PC-3 (cell line): ENCODE results near the gene TRIM44. TPM values are rescaled to one million over a fixed set of nuclear protein-coding genes. Genes with fewer than 3 reads are reported as not detected.
"Not testable (repeated sequence)": the region's sequence is repeated elsewhere in the genome, so short reads cannot be mapped to it uniquely, and the experiment has no call there.

Experiments used
- ATAC-seq: fragments of 200-7000 bp; cut with Tn5 transposase; 2 replicates; pipeline ENCODE4 v1.9.1; 2020; ENCODE audit warnings: mild to moderate bottlenecking, moderate library complexity
- BruUV-seq: library from RNA; stranded (reverse); fragments of 400-500 nt; replicated peaks from 2 replicates; lab custom pipeline; 2021; lab: Mats Ljungman, UMichigan
- CTCF ChIA-PET: fragments of 300-600 bp; sonication (Branson Sonifier 250); formaldehyde crosslinking; loops from one replicate; lab custom pipeline; 2022; ENCODE audit warnings: antibody characterized with exemption; lab: Charles Lee
- POLR2A ChIA-PET: fragments of 300-600 bp; sonication (Branson Sonifier 250); formaldehyde crosslinking; loops from one replicate; lab custom pipeline; 2022; ENCODE audit warnings: antibody characterized with exemption; ENCODE audit not compliant: unreplicated experiment; lab: Charles Lee
- DNase-seq: peaks from one replicate; pipeline ENCODE4 v3.0.0-alpha.2; 2015
- H2AFZ ChIP-seq: fragments of 300-600 bp; sonication (generic); 2 replicates; pipeline ENCODE4 v1.6.0; 2016; ENCODE audit warnings: antibody characterized with exemption, low read length
- H3F3A ChIP-seq: fragments of 300-600 bp; sonication (generic); one replicate; pipeline ENCODE4 v1.6.0; 2017; ENCODE audit warnings: antibody characterized with exemption, low read length, control low read depth, mild to moderate bottlenecking; ENCODE audit not compliant: unreplicated experiment
- H3K27ac ChIP-seq: fragments of 300-600 bp; sonication (generic); 2 replicates; pipeline ENCODE4 v1.5.1; 2016; ENCODE audit warnings: mild to moderate bottlenecking, low read length
- H3K27me3 ChIP-seq: fragments of 300-600 bp; sonication (generic); 2 replicates; pipeline ENCODE4 v1.6.1; 2016; ENCODE audit warnings: low read length, mixed read lengths
- H3K36me3 ChIP-seq: fragments of 300-600 bp; sonication (generic); 2 replicates; pipeline ENCODE4 v1.6.1; 2016; ENCODE audit warnings: low read depth, mixed run types, low read length, mixed read lengths
- H3K4me1 ChIP-seq: fragments of 300-600 bp; sonication (generic); 2 replicates; pipeline ENCODE4 v1.5.1; 2016; ENCODE audit warnings: low read length; ENCODE audit not compliant: insufficient read depth
- H3K4me2 ChIP-seq: fragments of 300-600 bp; sonication (generic); 2 replicates; pipeline ENCODE4 v1.6.0; 2016; ENCODE audit warnings: low read length
- H3K4me3 ChIP-seq: fragments of 300-600 bp; sonication (generic); 2 replicates; pipeline ENCODE4 v1.5.1; 2016; ENCODE audit warnings: mild to moderate bottlenecking, low read length, mixed read lengths
- H3K79me2 ChIP-seq: fragments of 300-600 bp; sonication (generic); 2 replicates; pipeline ENCODE4 v1.6.1; 2017; ENCODE audit warnings: low read length, mixed read lengths
- H3K9ac ChIP-seq: fragments of 300-600 bp; sonication (generic); 2 replicates; pipeline ENCODE4 v1.6.0; 2016; ENCODE audit warnings: mild to moderate bottlenecking, low read length
- H3K9me2 ChIP-seq: fragments of 300-600 bp; sonication (generic); replicated peaks from 2 replicates; pipeline ENCODE4 v1.6.1; 2016; ENCODE audit warnings: mixed run types, low read length, mixed read lengths
- H3K9me3 ChIP-seq: fragments of 300-600 bp; sonication (generic); 2 replicates; pipeline ENCODE4 v1.6.1; 2016; ENCODE audit warnings: low read length, mixed read lengths
- H4K20me1 ChIP-seq: fragments of 300-600 bp; sonication (generic); 2 replicates; pipeline ENCODE4 v1.6.1; 2016; ENCODE audit warnings: low read length, mixed read lengths
- EZH2 ChIP-seq: fragments of 300-600 bp; sonication (generic); IDR thresholded peaks from one replicate; pipeline ENCODE4 v1.6.1; 2017; ENCODE audit warnings: antibody characterized with exemption, mild to moderate bottlenecking, low read length; ENCODE audit not compliant: unreplicated experiment
- EZH2phosphoT487 ChIP-seq: fragments of 300-600 bp; sonication (generic); IDR thresholded peaks from 2 replicates; pipeline ENCODE4 v1.6.1; 2018; ENCODE audit warnings: mild to moderate bottlenecking, antibody characterized with exemption, low read length, borderline replicate concordance
- intact Hi-C: fragments of 100-400 bp; cut with micrococcal nuclease; formaldehyde crosslinking; loops from 2 replicates; pipeline ENCODE4 v1.9.0; 2023
- total RNA-seq: library from RNA; depleted of rRNA; stranded (reverse); fragments of >200 nt; gene quantifications from 2 replicates; pipeline ENCODE4 v1.2.3, GENCODE V29; 2014
- TF ChIP-seq, protein P1 (sequence below): fragments of 300-600 bp; sonication (generic); conservative IDR thresholded peaks from 2 replicates; pipeline ENCODE4 v1.5.1; 2017; ENCODE audit warnings: antibody characterized with exemption, low read depth, mild to moderate bottlenecking, low read length

Gene TRIM44
- total RNA-seq, 1 experiment from 2014 or later = 14.0 TPM

GRCh38 chr11:35836205-35836604 is 173.6 kb downstream of the TRIM44 start:
- no peaks in the 10 kb centered on the region for H3K27me3 ChIP-seq
- H3K36me3 ChIP-seq = no peaks in the 10 kb centered on the region
- no peak for ATAC-seq
- ChIA-PET POLR2A (no interaction called here), CTCF (no interaction called here)
- no peak for DNase-seq
- no peaks in the 10 kb centered on the region for H3K9me2 ChIP-seq
- no peak overlapping the region for H3K9ac ChIP-seq
- H3K9me3 ChIP-seq = no peaks in the 10 kb centered on the region
- TF ChIP-seq EZH2phosphoT487 (no peak), EZH2 (no peak)
- TF ChIP-seq, protein P1, sequence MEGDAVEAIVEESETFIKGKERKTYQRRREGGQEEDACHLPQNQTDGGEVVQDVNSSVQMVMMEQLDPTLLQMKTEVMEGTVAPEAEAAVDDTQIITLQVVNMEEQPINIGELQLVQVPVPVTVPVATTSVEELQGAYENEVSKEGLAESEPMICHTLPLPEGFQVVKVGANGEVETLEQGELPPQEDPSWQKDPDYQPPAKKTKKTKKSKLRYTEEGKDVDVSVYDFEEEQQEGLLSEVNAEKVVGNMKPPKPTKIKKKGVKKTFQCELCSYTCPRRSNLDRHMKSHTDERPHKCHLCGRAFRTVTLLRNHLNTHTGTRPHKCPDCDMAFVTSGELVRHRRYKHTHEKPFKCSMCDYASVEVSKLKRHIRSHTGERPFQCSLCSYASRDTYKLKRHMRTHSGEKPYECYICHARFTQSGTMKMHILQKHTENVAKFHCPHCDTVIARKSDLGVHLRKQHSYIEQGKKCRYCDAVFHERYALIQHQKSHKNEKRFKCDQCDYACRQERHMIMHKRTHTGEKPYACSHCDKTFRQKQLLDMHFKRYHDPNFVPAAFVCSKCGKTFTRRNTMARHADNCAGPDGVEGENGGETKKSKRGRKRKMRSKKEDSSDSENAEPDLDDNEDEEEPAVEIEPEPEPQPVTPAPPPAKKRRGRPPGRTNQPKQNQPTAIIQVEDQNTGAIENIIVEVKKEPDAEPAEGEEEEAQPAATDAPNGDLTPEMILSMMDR = no peak
- no peak overlapping the region for H2AFZ ChIP-seq
- H4K20me1 ChIP-seq = no peaks in the 10 kb centered on the region
- H3K4me2 ChIP-seq = no peak overlapping the region
- H3F3A ChIP-seq = no peaks in the 10 kb centered on the region
- BruUV-seq = no TSS peak
- H3K79me2 ChIP-seq = no peaks in the 10 kb centered on the region
- no peak overlapping the region for H3K4me3 ChIP-seq
- no peak overlapping the region for H3K27ac ChIP-seq
- no peaks in the 10 kb centered on the region for H3K4me1 ChIP-seq
- intact Hi-C loops = no loop called here

DNA sequence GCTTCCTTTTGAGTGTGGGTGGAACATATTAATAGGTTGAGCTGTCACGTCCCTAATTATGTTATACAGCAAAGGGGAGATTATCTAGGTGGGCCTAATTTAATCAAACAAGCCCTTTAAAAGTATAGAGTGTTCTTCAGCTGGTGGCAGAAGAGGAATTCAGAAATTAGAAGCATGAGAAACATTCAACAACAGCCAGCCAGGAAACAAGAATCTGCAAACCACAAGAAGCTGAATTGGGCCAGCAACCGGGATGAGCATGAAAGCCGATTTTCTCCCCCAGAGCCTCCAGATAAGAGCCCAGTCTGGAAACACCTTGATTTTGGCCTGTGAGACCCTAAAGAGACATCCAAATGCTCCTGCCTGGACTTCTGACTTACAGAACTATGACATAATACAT is 175.5 kb downstream of the TRIM44 start:
- Histone ChIP-seq H3K9me3 (no peaks in the 10 kb centered on the region), H3K79me2 (no peaks in the 10 kb centered on the region), H3K36me3 (no peaks in the 10 kb centered on the region), H3K4me1 (no peaks in the 10 kb centered on the region), H4K20me1 (no peaks in the 10 kb centered on the region), H3F3A (no peaks in the 10 kb centered on the region), H3K27ac (no peak overlapping the region), H3K9ac (no peak overlapping the region), H2AFZ (no peak overlapping the region), H3K27me3 (no peaks in the 10 kb centered on the region), H3K4me3 (no peak overlapping the region), H3K9me2 (no peaks in the 10 kb centered on the region), H3K4me2 (no peak overlapping the region)
- BruUV-seq = no TSS peak
- intact Hi-C loops = no loop called here
- no peak for ATAC-seq
- TF ChIP-seq EZH2 (no peak), EZH2phosphoT487 (no peak)
- TF ChIP-seq, protein P1 = no peak
- no peak for DNase-seq
- CTCF ChIA-PET = no interaction called here
- POLR2A ChIA-PET = no interaction called here

DNA sequence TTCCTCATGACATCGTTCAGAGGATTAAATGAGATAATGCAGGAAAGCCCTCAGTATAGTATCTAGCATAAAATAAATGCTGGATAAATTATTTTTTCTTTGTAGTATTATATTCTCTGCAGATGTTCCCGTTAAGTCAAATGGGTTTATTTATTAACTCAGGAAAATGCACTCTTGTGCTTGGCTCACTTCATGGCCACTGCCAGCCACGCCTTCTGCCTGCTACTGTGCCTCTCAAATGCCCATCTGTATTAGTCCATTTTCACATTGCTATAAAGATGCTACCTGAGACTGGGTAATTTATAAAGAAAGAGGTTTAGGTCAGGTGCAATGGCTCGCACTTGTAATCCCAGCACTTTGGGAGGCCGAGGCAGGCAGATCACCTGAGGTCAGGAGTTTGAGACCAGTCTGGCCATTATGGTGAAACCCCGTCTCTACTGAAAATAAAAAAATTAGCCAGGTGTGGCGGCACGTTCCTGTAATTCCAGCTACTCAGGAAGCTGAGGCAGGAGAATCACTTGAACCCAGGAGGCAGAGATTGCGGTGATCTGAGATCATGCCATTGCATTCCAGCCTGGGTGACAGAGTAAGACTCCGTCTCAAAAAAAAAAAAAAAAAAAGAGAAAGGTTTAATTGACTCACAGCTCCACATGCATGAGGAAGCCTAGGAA is 176.3 kb downstream of the TRIM44 start:
- ATAC-seq, H3K4me2 ChIP-seq, H2AFZ ChIP-seq, DNase-seq, H3K9ac ChIP-seq, BruUV-seq, H3K9me3 ChIP-seq, H3K4me1 ChIP-seq, H3K36me3 ChIP-seq, H3K27ac ChIP-seq, H4K20me1 ChIP-seq, H3K79me2 ChIP-seq, H3K9me2 ChIP-seq, intact Hi-C loops, H3F3A ChIP-seq, CTCF ChIA-PET, H3K4me3 ChIP-seq, POLR2A ChIA-PET, H3K27me3 ChIP-seq: not testable (repeated sequence)
